GM18951 (cell line): ENCODE data around the gene SUGCT.

Experiments used
- POLR2A ChIP-seq: IDR thresholded peaks from 4 replicates; pipeline ENCODE4 v1.6.1; 2011; ENCODE audit warnings: mild to moderate bottlenecking; ENCODE audit not compliant: insufficient read length, insufficient read depth; ENCODE audit errors: extremely low read depth
- in situ Hi-C: fragments of 300-500 bp; cut with MboI; formaldehyde crosslinking; loops from one replicate; pipeline ENCODE4 v1.12.0; 2022; ENCODE audit warnings: low sequenced_read_pairs, mixed read lengths, inconsistent platforms; ENCODE audit not compliant: unreplicated experiment

SUGCT gene

DNA sequence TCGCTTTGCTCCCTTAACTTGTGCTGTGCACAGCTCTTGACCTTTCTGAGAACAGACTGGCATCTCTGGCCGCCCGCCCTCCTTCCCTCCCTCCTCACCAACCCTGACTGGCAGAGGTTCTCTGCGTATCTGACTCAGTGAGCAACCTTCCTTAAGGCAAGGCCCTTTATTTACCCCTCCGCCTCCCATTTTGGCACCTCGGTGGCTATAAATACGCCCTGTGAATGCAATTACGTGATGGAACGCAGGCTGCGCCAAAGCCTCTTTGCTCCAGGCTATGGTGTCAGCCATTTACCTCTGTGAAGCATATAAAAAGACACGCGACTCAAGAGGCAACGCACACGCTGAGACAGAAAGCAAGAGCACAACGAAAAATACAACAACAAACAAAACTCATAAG is 764.3 kb downstream of the SUGCT start:
- in situ Hi-C loops, result no loop called here
- TF ChIP-seq POLR2A, result no peak

- TF ChIP-seq POLR2A, result no peak
- in situ Hi-C loops, result no loop called here
Measured at GRCh38 chr7:40899636-40900507, 765.1 kb downstream of the SUGCT start.

GRCh38 chr7:40903872-40904271 is 769.1 kb downstream of the SUGCT start:
- in situ Hi-C loops, result no loop called here
- TF ChIP-seq POLR2A, result no peak

- no peak for TF ChIP-seq POLR2A
- in situ Hi-C loops, result no loop called here
Measured at GRCh38 chr7:40907286-40907685, 772.5 kb downstream of the SUGCT start.

DNA sequence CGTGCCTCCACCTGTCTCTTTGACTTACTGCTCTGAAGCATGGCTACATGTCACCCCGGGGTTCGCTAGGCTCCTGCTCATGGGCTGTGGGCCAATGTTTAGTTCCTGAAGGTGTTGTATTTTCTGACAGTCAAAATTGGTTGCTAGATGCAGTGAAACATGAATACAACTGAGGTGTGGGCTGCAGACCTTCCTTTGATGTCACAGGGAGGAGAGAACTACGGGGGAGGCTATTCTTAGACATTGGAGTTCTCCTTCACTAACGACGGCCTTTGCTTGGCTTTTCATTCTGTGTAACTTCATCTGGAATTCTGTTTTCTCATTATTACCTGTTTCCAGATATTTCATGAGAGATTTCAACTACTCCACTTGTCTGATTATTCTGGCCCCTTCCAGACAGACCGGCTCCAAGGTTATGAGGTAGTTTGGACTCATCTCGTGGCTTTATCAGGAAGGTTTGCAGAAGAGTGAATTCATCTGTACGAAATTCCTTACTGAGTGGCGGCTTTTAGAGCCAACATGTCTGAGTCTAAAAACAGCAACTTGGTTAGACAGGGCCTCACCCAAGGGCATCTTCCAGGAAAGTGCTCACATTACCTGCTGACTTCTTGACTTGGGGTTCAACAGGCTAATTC is 774.7 kb downstream of the SUGCT start:
- TF ChIP-seq POLR2A, result no peak
- in situ Hi-C loops, result no loop called here
